ENCODE data around the gene PIMREG.

PIMREG gene

GRCh38 chr17:6443692-6444570, at the start of gene PIMREG:
Gene PIMREG, plus strand, starts transcription at chr17:6444455. Its CDS starts 656 bp downstream, at chr17:6445111.
- FAIRE-seq = no peak

GRCh38 chr17:6398955-6399354, 45.3 kb upstream of the PIMREG start:
- no peak for FAIRE-seq

- no peak for FAIRE-seq
Measured at GRCh38 chr17:6402258-6402657, 42.0 kb upstream of the PIMREG start.

GRCh38 chr17:6408276-6408675, 36.0 kb upstream of the PIMREG start:
- FAIRE-seq = no peak

- no peak for FAIRE-seq
Measured at GRCh38 chr17:6408735-6409134, 35.5 kb upstream of the PIMREG start.

GRCh38 chr17:6413065-6413464, 31.2 kb upstream of the PIMREG start:
- no peak for FAIRE-seq

- FAIRE-seq = no peak
Measured at GRCh38 chr17:6415616-6416015, 28.6 kb upstream of the PIMREG start.

- FAIRE-seq = no peak
Measured at GRCh38 chr17:6420173-6420641, 24.0 kb upstream of the PIMREG start.

GRCh38 chr17:6421700-6422604, 22.3 kb upstream of the PIMREG start:
- FAIRE-seq = no peak

- no peak for FAIRE-seq
Measured at GRCh38 chr17:6422654-6423241, 21.5 kb upstream of the PIMREG start.

GRCh38 chr17:6423931-6424330, 20.3 kb upstream of the PIMREG start:
- FAIRE-seq = no peak

GRCh38 chr17:6425407-6425806, 18.8 kb upstream of the PIMREG start:
- FAIRE-seq = no peak

- no peak for FAIRE-seq
Measured at GRCh38 chr17:6426356-6427101, 17.7 kb upstream of the PIMREG start.

- FAIRE-seq = no peak
Measured at GRCh38 chr17:6427279-6427781, 16.9 kb upstream of the PIMREG start.

- no peak for FAIRE-seq
Measured at GRCh38 chr17:6428207-6428965, 15.9 kb upstream of the PIMREG start.

- no peak for FAIRE-seq
Measured at GRCh38 chr17:6429266-6429665, 15.0 kb upstream of the PIMREG start.

GRCh38 chr17:6430769-6431168, 13.5 kb upstream of the PIMREG start:
- FAIRE-seq = no peak

GRCh38 chr17:6435051-6435450, 9.2 kb upstream of the PIMREG start, which contains the start of gene AIPL1:
Gene AIPL1, minus strand, starts transcription at chr17:6435121. Its CDS starts 17 bp downstream, at chr17:6435104.
- no peak for FAIRE-seq

- FAIRE-seq = no peak
Measured at GRCh38 chr17:6435968-6436367, 8.3 kb upstream of the PIMREG start.

GRCh38 chr17:6437466-6437865, 6.8 kb upstream of the PIMREG start:
- FAIRE-seq = no peak

- FAIRE-seq = no peak
Measured at GRCh38 chr17:6437956-6438355, 6.3 kb upstream of the PIMREG start.

Measured in colon (tissue), 2 donors.